OCI-LY7 (cell line): ENCODE results near the gene TJP2. TPM values are rescaled to one million over a fixed set of nuclear protein-coding genes. Genes with fewer than 3 reads are reported as not detected.
"Not testable (repeated sequence)": the region's sequence is repeated elsewhere in the genome, so short reads cannot be mapped to it uniquely, and the experiment has no call there.

Source experiments
- BruUV-seq: library from RNA; stranded (reverse); fragments of 400-500 nt; replicated peaks from 2 replicates; lab custom pipeline; 2021; lab: Mats Ljungman, UMichigan
- CTCF ChIA-PET: fragments of 300-600 bp; sonication (Branson Sonifier 250); formaldehyde crosslinking; loops from one replicate; lab custom pipeline; 2022; ENCODE audit warnings: antibody characterized with exemption; ENCODE audit not compliant: unreplicated experiment; lab: Charles Lee
- POLR2A ChIA-PET: fragments of 300-600 bp; sonication (Branson Sonifier 250); formaldehyde crosslinking; loops from one replicate; lab custom pipeline; 2022; ENCODE audit warnings: antibody characterized with exemption; lab: Charles Lee
- DNase-seq: peaks from one replicate; pipeline ENCODE4 v3.0.0-alpha.2; 2015; ENCODE audit warnings: low spot score
- H2AFZ ChIP-seq: fragments of 200-600 bp; sonication (generic), shearing (Covaris generic); 2 replicates; pipeline ENCODE4 v1.6.1; 2014; ENCODE audit warnings: mild to moderate bottlenecking, antibody characterized with exemption, low read length, moderate library complexity
- H3K27ac ChIP-seq: fragments of 200-600 bp; sonication (generic); 2 replicates; pipeline ENCODE4 v1.5.1; 2014; ENCODE audit warnings: mixed run types, low read depth, mild to moderate bottlenecking, moderate library complexity, low read length, inconsistent platforms; ENCODE audit not compliant: poor library complexity, severe bottlenecking
- H3K36me3 ChIP-seq: fragments of 200-600 bp; sonication (generic); 2 replicates; pipeline ENCODE4 v1.6.1; 2014; ENCODE audit warnings: mild to moderate bottlenecking, antibody characterized with exemption, low read length, moderate library complexity, mixed read lengths; ENCODE audit not compliant: insufficient read depth
- H3K4me1 ChIP-seq: fragments of 200-600 bp; sonication (generic); 2 replicates; pipeline ENCODE4 v1.5.1; 2014; ENCODE audit warnings: mild to moderate bottlenecking, low read length; ENCODE audit not compliant: insufficient read depth, poor library complexity, severe bottlenecking
- H3K4me2 ChIP-seq: fragments of 200-600 bp; sonication (generic); 2 replicates; pipeline ENCODE4 v1.6.1; 2014; ENCODE audit warnings: mild to moderate bottlenecking, low read length
- H3K4me3 ChIP-seq: fragments of 200-600 bp; sonication (generic); 2 replicates; pipeline ENCODE4 v1.5.1; 2014; ENCODE audit warnings: mild to moderate bottlenecking, low read depth, low read length; ENCODE audit not compliant: poor library complexity, severe bottlenecking
- H3K79me2 ChIP-seq: fragments of 200-600 bp; sonication (generic); 2 replicates; pipeline ENCODE4 v1.6.1; 2016; ENCODE audit warnings: low read depth, mild to moderate bottlenecking, low read length, moderate library complexity, mixed read lengths; ENCODE audit not compliant: insufficient read depth
- H3K9me2 ChIP-seq: fragments of 200-600 bp; sonication (generic); 2 replicates; pipeline ENCODE4 v1.6.1; 2016; ENCODE audit warnings: mild to moderate bottlenecking, low read length, mixed read lengths; ENCODE audit not compliant: insufficient read depth
- H3K9me3 ChIP-seq: fragments of 200-600 bp; sonication (generic); 2 replicates; pipeline ENCODE4 v1.6.1; 2014; ENCODE audit warnings: mild to moderate bottlenecking, mixed run types, low read length, mixed read lengths
- H4K20me1 ChIP-seq: fragments of 200-600 bp; sonication (generic); 2 replicates; pipeline ENCODE4 v1.6.1; 2014; ENCODE audit warnings: mild to moderate bottlenecking, antibody characterized with exemption, low read length, moderate library complexity, mixed read lengths; ENCODE audit not compliant: insufficient read depth
- EZH2phosphoT487 ChIP-seq: fragments of 200-600 bp; sonication (generic); IDR thresholded peaks from 2 replicates; pipeline ENCODE4 v1.6.1; 2018; ENCODE audit warnings: low read depth, borderline replicate concordance, mild to moderate bottlenecking, mixed run types, antibody characterized with exemption, low read length, moderate library complexity, mixed read lengths
- intact Hi-C: fragments of 100-400 bp; cut with micrococcal nuclease; formaldehyde crosslinking; loops from one replicate; pipeline ENCODE4 v1.10.0; 2022; ENCODE audit not compliant: unreplicated experiment
- total RNA-seq, 2 experiments: library from RNA; depleted of rRNA in 1 of 2; stranded (reverse); fragments of >200 nt in 1 of 2; shearing (Covaris generic) in 1 of 2; gene quantifications; 2 replicates each; pipeline ENCODE4 v1.2.3, GENCODE V29; 2014 to 2022
- TF ChIP-seq, protein P1 (sequence below): fragments of 200-600 bp; sonication (generic); conservative IDR thresholded peaks from 2 replicates; pipeline ENCODE4 v1.5.1; 2014; ENCODE audit warnings: mild to moderate bottlenecking, antibody characterized with exemption, low read length, moderate library complexity, mixed read lengths

TJP2 gene
- total RNA-seq, 2 experiments from 2014 or later = 15.1 to 18.0 TPM

DNA sequence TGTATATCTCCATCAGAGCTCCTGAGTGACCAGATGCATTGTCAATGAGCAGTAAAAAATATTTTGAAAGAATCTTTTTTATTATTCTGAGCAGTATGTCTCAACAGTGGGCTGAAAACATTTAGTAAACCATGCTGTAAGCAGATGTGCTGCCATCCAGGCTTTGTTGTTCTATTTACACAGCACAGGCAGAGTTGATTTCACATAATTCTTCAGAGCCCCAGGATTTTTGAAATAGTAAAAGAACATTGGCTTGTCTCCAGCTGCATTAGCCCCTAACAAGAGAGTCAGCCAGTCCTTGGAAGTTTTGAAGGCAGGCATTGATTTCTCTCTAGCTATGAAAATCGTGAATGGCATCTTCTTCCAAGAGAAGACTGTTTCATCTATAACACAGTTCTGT lies 125.7 kb downstream of the TJP2 start:
- intact Hi-C loops = no loop called here
- no TSS peak for BruUV-seq
- Histone ChIP-seq H3K27ac (no peak overlapping the region), H3K4me3 (no peak overlapping the region), H3K36me3 (no peaks in the 10 kb centered on the region), H3K4me2 (no peak overlapping the region), H3K4me1 (no peaks in the 10 kb centered on the region), H3K9me3 (no peaks in the 10 kb centered on the region), H3K9me2 (no peaks in the 10 kb centered on the region), H3K79me2 (no peaks in the 10 kb centered on the region), H4K20me1 (no peaks in the 10 kb centered on the region), H2AFZ (no peak overlapping the region)
- DNase-seq = no peak
- CTCF ChIA-PET = no interaction called here
- POLR2A ChIA-PET = no interaction called here
- no peak for TF ChIP-seq EZH2phosphoT487
- TF ChIP-seq, protein P1, sequence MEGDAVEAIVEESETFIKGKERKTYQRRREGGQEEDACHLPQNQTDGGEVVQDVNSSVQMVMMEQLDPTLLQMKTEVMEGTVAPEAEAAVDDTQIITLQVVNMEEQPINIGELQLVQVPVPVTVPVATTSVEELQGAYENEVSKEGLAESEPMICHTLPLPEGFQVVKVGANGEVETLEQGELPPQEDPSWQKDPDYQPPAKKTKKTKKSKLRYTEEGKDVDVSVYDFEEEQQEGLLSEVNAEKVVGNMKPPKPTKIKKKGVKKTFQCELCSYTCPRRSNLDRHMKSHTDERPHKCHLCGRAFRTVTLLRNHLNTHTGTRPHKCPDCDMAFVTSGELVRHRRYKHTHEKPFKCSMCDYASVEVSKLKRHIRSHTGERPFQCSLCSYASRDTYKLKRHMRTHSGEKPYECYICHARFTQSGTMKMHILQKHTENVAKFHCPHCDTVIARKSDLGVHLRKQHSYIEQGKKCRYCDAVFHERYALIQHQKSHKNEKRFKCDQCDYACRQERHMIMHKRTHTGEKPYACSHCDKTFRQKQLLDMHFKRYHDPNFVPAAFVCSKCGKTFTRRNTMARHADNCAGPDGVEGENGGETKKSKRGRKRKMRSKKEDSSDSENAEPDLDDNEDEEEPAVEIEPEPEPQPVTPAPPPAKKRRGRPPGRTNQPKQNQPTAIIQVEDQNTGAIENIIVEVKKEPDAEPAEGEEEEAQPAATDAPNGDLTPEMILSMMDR = no peak

DNA sequence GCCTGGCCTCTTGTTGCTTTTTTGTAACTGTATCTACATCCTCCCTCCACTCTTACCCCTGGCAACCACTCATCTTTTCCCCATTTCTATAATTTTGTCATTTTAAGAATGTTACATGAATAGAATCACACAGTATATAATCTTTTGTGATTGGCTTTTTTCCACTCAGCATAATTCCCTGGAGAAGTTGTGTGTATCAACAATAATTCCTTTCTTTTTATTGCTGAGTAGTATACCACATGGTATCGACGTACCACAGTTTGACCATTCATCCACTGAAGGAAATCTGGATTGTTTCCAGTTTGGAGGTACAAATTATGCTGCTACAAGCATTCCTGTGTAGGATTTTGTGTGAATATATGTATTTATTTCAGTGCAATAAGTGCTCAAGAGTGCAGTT lies 129.3 kb downstream of the TJP2 start:
- no peak overlapping the region for H3K4me3 ChIP-seq
- no peaks in the 10 kb centered on the region for H3K79me2 ChIP-seq
- no TSS peak for BruUV-seq
- H3K4me1 ChIP-seq = no peaks in the 10 kb centered on the region
- H3K27ac ChIP-seq = no peak overlapping the region
- intact Hi-C loops = no loop called here
- CTCF ChIA-PET = no interaction called here
- H2AFZ ChIP-seq = no peak overlapping the region
- H4K20me1 ChIP-seq = no peaks in the 10 kb centered on the region
- POLR2A ChIA-PET = no interaction called here
- no peaks in the 10 kb centered on the region for H3K36me3 ChIP-seq
- H3K4me2 ChIP-seq = no peak overlapping the region
- no peaks in the 10 kb centered on the region for H3K9me2 ChIP-seq
- TF ChIP-seq, protein P1 = no peak
- TF ChIP-seq EZH2phosphoT487 = no peak
- DNase-seq = no peak
- H3K9me3 ChIP-seq = no peaks in the 10 kb centered on the region

DNA sequence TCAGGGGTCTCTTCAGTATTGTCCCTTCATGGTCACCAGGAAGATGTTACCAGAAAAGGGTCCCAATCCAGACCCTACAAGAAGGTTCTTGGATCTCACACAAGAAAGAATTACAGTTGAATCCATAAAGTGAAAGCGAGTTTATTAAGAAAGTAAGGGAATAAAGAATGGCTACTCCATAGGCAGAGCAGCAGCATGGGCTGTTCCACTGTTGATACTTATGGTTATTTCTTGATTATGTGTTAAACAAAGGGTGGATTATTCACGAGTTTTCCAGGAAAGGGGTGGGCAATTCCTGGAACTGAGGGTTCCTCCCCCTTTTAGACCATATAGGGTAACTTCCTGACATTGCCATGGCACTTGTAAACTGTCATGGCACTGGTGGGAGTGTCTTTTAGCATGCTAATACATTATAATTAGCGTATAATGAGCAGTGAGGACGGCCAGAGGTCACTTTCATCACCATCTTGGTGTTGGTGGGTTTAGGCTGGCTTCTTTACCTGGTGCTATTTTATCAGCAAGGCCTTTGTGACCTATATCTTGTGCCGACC lies 132.9 kb downstream of the TJP2 start:
- CTCF ChIA-PET, H2AFZ ChIP-seq, H3K27ac ChIP-seq, BruUV-seq, H3K4me1 ChIP-seq, H3K4me3 ChIP-seq, H3K36me3 ChIP-seq, H3K79me2 ChIP-seq, intact Hi-C loops, H3K9me3 ChIP-seq, POLR2A ChIA-PET, H3K9me2 ChIP-seq, H4K20me1 ChIP-seq, DNase-seq, H3K4me2 ChIP-seq: not testable (repeated sequence)
